HT1080 (cell line): ENCODE results near the gene ENG. TPM values are rescaled to one million over a fixed set of nuclear protein-coding genes. Genes with fewer than 3 reads are reported as not detected.

ENCODE experiments used
- DNase-seq: peaks from one replicate; pipeline ENCODE4 v3.0.0-alpha.2; 2015; ENCODE audit warnings: low read depth
- small RNA-seq: library from RNA; depleted of rRNA; stranded (forward); fragments of <200 nt; gene quantifications from one replicate; pipeline ENCODE3, GENCODE V24; 2014
- total RNA-seq: library from RNA; depleted of rRNA; stranded (reverse); fragments of >200 nt; shearing (Covaris generic); gene quantifications from 2 replicates; pipeline ENCODE4 v1.2.3, GENCODE V29; 2014; rRNA removed

Gene ENG
- total RNA-seq, 1 experiment from 2014 or later, result 34.1 TPM

DNA sequence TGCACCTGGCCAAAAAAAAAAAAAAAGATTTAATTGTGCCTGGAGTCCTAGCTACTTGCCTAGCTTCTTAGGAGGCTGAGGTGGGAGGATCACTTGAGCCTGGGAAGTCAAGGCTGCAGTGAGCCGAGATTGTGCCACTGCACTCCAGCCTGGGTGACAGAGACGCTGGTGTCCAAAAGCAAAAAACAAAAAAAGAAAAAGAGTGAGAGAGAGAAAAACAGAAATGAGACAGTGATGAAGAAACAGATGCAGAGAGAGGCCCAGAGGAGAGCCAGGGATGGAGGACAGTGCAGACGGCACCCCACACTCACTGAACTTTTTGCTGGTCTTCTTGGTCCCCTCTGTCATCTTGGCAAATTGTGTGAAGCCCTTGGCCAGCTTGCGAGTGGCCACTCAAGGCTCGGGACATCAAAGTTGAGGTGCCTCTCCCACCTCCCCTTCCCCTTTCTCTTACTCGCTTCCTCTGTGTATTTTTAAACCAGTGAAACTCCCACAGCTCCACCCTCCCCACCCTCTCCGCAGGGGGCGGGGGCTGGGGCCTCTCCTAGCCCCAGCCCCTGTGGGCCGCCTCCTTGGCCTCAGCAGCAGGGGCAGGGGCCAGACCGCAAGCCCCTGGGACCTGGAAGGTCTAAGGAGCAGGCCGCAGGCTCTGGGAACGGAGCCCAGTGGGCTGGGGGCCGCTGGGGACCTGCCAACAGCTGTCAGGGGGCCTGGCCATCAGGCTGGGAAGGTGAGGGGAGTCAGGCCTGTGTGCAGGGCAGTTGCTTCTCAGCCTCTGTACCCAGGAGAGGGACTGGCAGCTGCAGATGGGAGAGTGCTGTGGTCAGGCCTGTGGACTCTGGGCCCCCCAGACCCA lies 76.0 kb downstream of the ENG start, which contains the start of gene SH2D3C:
Gene SH2D3C, minus strand, starts transcription at position 387 of the 856 bp plus-strand sequence. Its CDS starts 39 bp downstream, at position 348.
- DNase-seq, result no peak

DNA sequence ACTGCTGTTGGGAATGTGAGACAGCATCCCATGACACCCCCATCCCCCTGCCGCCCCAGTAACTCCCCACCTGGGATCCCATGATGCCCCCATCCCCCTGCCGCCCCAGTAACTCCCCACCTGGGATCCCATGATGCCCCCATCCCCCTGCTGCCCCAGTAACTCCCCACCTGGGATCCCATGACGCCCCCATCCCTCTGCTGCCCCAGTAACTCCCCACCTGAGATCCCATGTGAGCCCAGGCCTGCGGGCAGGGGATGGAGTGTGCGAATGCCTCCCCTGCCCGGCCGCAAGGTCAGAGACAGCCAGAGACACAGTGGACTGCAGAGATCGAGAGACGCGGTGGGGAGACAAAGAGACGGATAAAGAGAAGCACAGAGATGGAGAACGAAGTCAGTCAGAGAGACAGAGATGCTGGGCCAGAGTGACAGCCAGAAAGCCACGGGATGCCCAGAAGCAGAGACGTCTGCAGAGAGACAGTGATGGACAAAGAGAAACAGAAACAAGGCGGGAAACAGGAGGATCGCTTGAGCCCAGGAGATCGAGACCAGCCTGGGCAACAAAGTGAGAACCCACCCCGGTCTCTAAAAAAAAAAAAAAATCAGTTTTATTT lies 77.0 kb downstream of the ENG start:
- no peak for DNase-seq

DNA sequence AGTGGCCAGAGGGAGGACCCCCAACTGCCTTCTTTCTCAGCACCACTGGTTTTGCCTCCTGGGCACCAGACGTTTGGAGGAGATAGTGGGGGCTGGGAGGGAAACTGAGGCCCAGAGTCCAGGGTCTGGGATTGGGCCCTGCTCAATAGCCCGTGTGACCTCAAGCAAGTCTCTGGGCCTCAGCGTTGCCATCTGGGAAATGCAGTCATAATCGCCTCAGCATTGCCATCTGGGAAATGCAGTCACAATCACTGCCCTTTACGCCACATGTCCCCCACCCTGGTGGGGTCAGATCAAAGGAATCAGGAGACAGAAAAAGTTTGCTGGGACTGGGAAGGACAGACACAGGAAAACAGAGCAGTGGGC lies 77.6 kb downstream of the ENG start:
- DNase-seq, result no peak

DNA sequence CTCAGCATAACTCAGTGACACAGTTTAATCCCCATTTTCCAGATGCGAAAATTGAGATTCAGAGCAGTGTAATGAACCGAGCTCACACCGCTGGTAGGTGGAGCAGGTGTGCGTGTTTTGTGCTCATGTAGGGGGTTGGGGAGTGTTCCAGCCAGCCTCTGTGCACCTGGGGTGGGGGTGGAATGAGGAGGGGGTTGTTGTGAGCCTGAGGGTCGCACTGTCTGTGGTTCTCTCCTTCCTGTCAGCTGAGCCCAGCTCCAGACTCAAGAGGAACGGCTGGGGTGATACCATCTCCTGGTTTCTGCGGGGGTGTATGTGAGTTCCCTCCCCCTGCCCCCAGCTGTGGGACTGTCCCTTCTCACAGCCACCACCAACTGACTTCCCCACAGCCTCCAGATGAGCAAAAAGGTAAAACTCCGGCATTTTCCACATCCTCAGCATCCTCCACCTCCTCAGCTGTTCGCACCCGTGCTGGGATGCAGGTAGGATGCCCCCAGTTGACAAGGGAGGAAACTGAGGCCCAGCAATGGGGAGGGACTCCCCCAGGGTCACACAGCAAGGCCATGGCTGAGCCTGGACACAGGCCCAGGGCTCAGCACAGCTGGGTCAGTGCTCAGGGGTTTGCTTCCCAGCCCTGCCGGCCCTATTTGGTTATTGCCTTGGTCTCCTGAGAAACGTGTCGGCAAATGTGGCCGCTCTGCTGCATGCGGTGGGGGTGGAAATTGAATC lies 78.1 kb downstream of the ENG start:
- DNase-seq, result no peak

DNA sequence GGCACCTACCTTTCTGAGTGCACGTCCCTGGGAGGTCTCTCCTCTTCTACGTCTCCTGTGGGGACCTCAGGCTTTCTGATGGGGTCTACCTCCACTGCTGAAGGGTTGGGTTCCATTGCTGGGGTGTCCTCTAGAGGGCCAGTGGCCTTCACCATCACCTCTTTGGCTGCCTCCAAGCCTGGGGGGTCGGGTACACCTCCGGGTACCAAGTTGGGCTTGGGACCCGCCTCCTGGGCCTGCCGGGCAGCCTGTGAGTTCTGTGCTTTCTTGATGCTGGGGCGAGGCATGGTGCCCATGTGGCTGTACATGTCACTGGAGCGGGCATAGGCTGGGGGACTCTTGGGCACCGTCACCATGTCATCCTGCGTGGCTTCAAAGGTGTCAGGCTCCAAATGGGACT lies 80.5 kb downstream of the ENG start:
- no peak for DNase-seq

DNA sequence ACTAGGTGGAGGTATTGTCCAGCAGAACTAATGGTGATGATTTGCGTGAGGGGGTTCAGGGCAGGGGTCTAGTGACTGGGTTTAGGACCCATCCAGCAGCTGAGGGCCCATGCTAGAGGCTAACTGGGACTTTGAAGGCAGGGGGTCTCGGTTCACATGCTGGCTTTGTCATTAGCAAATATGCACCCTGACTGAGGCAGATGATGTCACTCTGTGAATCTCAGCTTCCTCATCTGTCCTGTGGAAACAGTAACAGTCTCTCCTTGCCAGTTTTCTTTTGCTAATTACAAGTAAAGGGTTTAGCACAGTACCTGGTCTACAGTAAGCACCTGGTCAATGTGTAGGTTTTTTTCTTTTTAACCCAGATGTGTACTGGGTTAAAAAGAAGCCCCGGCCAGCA lies 81.2 kb downstream of the ENG start:
- no peak for DNase-seq

DNA sequence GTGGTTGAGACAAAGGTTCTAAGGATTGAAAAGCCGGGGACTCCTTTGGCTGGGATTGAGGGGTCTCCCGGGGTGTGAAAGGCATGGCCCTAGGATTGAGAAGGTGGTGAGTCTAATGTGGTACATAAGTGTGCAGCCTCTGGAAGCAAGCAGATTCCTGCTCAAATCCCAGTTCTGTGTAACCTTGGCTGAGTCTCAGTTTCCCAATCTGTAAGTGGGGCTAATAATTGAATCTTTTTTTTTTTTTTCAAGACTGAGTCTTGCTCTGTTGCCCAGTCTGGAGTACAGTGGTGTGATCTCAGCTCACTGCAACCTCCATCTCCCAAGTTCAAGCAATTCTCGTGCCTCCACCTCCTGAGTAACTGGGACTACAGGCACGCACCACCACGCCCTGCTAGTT lies 81.9 kb downstream of the ENG start:
- DNase-seq, result no peak

DNA sequence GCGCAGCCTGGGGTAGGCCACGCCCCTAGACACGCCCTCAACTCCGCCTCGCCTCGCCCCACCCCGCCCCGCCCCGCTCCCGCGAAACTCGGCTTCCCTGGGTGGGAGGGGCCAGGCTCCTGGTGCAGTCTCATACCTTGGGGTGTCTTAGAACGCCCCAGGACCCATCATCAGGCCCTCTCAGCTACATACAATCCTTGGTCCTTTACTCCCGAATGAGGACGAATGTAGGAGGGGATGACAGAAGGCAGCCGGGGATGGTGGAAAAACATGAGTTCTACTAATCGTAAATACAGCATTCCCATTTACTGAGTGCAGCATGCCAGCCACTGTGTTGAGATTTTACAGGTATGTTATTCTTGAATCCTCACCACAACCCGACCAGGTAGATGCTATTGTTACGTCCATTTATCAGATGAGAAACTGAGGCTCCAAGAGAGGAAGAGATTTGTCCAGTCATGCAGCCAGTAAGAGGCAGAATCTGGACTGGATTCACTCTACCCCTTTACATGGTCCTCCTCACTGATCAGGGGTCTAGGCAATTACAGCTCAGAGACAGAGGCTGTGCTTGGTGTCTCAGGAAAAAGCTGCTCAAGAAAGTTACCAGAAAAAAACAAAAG lies 82.8 kb downstream of the ENG start:
- no peak for DNase-seq

DNA sequence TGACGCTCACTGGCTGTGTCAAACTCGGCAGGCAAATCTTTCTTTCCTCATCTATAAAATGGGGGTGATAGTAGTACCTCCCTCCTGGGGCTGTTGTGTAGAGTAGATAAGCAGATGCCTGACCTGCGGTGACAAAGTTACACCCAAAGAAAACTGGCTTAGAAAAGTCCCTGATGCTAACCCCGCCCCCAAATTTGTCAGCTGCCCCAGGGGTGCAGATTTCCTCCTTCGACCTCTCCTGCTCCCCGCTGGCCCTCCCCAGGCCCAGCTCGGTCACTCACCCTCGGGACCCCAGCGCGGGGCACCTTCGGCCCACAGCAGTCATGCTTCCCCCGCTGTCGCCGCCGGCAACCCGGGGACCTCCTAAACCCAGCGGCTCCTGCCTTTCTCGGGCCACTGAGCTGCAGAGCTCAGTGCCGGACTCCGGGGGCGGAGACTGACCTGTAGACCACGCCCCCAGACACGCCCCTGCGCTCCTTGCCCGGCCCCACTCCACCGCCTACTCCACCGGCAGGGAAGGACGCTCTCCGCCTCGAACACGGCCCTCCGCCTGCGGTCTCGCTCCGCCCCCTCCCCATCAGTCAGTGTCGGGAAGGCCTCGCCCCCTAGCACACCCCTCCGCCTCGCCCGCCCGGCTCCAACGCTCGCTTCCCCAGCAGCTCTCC lies 83.4 kb downstream of the ENG start:
- DNase-seq, result peak; percentile 95

DNA sequence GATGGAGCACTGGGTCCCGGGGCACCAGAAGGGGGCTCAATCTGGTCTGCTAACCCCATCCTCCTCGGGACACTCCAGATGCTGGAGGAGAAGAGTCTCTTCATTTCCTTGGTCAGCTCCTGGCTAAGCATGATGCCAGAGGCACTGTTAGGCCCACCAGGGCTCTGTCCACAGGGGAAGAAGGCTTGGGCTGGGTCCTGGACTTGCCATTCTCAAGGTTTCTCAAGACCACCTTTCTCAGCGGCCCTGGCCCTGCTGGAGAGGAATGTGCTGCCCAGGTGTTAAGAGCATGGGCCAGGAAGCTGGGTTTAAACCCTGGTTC lies 83.9 kb downstream of the ENG start:
- no peak for DNase-seq

DNA sequence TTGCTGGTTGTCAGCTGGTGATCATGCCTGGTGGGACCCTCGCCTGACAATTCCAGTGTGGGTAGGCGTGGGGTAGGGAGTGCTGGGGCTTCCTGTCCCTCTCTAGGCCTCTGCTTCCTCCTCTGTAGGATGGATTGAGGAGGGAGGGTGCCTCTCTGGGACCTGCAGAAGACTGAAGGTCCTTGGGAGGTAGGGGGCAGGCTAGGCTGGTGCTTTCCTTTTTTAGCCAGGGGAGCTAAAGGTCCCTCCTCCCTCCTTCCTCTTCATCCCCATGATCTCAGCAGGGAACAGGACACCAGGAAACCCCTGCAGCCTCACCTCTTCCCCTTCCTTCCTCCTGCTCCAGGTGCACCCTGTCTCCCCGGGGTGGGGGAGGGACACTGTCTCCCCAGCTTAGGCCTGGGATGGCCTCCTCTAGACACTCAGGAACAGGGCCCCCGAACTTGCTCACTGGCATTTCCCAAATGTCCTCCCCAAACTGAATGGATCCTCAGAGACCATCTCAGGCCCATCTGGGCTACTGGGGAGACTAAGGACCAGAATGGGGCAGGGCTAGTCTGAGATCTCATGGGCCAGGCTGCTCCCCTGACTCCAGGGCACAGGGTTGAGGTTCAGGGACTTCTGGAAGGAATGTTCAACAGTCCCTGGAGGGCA lies 84.4 kb downstream of the ENG start:
- no peak for DNase-seq

DNA sequence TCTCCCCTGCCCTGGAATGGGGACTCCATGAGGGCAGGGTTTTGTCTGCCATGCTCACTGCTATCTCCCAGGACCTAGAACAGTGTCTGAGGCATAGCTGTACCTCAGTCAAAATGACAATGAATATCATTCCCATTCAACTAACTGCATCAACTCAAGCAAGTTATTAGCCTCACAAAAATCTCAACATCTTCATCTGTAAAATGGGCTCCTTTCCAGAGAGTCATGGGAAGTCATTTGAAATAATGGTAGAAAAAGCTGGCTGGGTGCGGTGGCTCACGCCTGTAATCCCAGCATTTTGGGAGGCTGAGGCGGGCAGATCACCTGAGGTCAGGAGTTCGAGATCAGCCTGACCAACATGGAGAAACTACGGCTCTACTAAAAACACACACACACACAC lies 85.4 kb downstream of the ENG start:
- DNase-seq, result no peak

DNA sequence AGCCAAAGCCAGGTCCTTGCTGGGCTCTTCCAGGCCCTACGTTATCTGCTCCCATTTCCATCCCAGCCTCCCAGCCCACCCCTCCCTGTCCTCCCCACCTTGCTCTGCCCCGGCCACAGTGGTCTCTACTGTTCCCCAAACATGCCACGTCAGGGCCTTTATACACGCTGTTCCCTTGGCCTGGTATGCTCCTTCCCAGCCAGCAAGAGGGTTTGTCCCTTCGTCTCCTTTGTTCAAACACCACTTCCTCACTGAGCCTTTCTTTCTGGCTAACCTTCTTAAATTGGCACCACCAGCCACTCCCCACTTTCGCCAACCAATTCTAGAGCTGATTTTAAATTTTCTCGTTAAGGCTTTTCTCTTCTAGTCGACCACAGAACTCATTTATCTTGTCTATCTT lies 85.8 kb downstream of the ENG start:
- no peak for DNase-seq

DNA sequence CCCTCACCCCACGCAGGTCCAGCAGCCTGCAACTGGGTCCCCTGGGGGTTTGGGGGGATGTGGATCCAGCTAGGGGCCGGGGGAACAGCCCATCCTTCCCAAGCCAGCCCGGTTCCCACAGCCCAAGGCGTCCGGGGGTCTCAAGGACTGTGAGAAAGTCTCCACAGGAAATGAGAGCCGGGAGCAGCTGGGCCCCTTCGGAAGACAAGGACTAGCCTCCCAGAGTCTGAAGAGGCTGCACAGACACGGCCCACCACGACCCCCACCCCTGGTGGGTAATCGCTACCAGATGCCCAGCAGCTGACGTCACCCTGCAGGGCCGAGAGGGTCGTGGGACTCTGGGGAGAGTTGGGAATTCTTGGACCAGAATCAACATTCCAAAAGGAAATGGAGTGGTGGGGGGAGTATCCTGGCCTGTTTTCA lies 86.5 kb downstream of the ENG start:
- DNase-seq, result no peak

DNA sequence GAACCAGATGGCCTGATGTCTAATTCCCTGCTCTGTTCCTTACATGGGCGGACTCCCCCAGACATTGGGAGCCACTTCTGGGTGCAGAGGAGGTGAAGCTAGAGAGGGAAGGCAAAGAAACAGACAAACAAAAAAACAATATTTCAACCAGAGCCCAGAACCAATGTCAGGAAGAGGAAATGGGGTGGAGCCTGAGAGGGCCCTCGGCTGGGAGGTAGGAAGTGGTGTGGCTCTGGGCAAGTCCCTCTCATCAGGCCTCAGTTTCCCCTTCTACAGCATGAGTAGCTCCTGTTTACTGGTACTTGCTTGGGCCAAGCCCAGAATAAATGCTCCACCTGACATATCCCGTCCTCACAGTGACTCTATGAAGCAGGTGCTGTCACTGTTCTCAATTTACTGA lies 87.0 kb downstream of the ENG start:
- no peak for DNase-seq

DNA sequence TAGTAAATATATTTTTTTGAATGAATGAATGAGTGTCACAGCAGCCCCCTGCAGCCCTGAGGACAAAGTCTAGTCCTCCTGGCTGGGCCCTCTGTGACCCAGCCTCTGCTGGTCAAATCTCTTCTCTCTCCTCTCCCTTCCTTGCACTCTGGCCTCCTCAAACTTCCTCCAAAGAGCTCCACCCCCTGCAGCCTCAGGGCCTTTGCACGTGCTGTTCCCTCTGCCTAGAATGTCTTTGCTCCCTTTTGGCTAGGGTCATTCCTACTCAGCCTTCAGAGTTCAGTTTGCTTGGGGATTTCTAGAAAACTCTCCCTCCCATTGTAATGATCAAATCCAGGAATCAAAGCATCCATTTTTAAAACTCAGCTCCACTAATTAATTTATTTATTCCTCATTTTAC lies 89.0 kb downstream of the ENG start:
- no peak for DNase-seq

Small RNA genes within 50 kb of the gene (small RNA-seq; reads per million reads assigned to genes)
- gene MIR4672, result not detected
- not detected for gene RF00019
- not detected for gene RNA5SP296

Other genes starting within 250 kb of the ENG start
- 9.6 and 10.4 TPM in 2 replicates for gene STXBP1, start 242.4 kb downstream of the ENG start, total RNA-seq
- not detected in 2 replicates for gene CFAP157, start 147.7 kb downstream of the ENG start, total RNA-seq
- 27.1 and 33.3 TPM in 2 replicates for gene PTRH1, start 139.0 kb downstream of the ENG start, total RNA-seq
- gene TTC16, start 138.6 kb downstream of the ENG start, total RNA-seq, result not detected in 2 replicates
- 20.7 and 27.7 TPM in 2 replicates for gene TOR2A, start 119.4 kb downstream of the ENG start, total RNA-seq
- gene SH2D3C, start 76.0 kb downstream of the ENG start, total RNA-seq, result not detected in 2 replicates
- 49.4 and 73.6 TPM in 2 replicates for gene CDK9, start 68.6 kb downstream of the ENG start, total RNA-seq
- gene FPGS, start 51.8 kb downstream of the ENG start, total RNA-seq, result 84.1 and 87.0 TPM in 2 replicates
- gene AK1, start 23.0 kb upstream of the ENG start, total RNA-seq, result 47.0 and 59.7 TPM in 2 replicates
- 37.4 and 38.9 TPM in 2 replicates for gene ST6GALNAC6, start 44.9 kb upstream of the ENG start, total RNA-seq
- gene ST6GALNAC4, start 62.4 kb upstream of the ENG start, total RNA-seq, result 35.3 and 43.4 TPM in 2 replicates
- gene PIP5KL1, start 76.1 kb upstream of the ENG start, total RNA-seq, result 0.73 and 0.98 TPM in 2 replicates
- 92.5 and 128 TPM in 2 replicates for gene DPM2, start 83.2 kb upstream of the ENG start, total RNA-seq
- gene EEIG1, start 126.3 kb upstream of the ENG start, total RNA-seq, result 3.4 and 6.8 TPM in 2 replicates
- 19.6 and 21.2 TPM in 2 replicates for gene NAIF1, start 212.7 kb upstream of the ENG start, total RNA-seq
- gene SLC25A25, start 213.6 kb upstream of the ENG start, total RNA-seq, result 14.4 and 15.1 TPM in 2 replicates